C4-2B (cell line): ENCODE results near the gene UQCR10.

Experiments
- ZFX ChIP-seq: fragments of 450-650 bp; IDR thresholded peaks from 2 replicates; pipeline ENCODE4 v1.6.1; 2017
- TF ChIP-seq, protein P1 (sequence below): fragments of 450-650 bp; conservative IDR thresholded peaks from 2 replicates; pipeline ENCODE4 v1.5.1; 2017; ENCODE audit warnings: mild to moderate bottlenecking

DNA sequence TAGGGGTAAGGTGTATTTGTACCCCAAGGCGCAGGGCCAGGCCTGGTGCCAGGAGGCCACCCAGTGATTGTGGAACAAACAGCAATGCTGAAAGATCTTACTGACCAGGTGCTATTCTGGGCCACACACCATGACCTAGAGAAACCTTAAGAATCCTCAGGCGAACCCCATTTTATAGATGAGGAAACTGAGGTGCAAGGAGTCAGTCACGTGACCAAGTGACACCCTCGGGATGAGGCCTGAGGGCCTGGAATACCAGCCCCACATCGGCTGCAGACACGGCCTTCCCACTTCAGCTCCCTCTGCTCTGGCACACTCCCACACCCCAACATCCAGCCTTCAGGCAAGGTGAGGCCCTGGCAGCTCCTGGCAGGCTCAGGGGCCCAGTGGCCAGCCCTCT lies 34.3 kb upstream of the UQCR10 start:
- TF ChIP-seq, protein P1, sequence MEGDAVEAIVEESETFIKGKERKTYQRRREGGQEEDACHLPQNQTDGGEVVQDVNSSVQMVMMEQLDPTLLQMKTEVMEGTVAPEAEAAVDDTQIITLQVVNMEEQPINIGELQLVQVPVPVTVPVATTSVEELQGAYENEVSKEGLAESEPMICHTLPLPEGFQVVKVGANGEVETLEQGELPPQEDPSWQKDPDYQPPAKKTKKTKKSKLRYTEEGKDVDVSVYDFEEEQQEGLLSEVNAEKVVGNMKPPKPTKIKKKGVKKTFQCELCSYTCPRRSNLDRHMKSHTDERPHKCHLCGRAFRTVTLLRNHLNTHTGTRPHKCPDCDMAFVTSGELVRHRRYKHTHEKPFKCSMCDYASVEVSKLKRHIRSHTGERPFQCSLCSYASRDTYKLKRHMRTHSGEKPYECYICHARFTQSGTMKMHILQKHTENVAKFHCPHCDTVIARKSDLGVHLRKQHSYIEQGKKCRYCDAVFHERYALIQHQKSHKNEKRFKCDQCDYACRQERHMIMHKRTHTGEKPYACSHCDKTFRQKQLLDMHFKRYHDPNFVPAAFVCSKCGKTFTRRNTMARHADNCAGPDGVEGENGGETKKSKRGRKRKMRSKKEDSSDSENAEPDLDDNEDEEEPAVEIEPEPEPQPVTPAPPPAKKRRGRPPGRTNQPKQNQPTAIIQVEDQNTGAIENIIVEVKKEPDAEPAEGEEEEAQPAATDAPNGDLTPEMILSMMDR, result no peak
- TF ChIP-seq ZFX, result no peak
